Skeletal muscle tissue (tissue), 4 donors: ENCODE data around the gene FGF3. TPM values are rescaled to one million over a fixed set of nuclear protein-coding genes. Genes with fewer than 3 reads are reported as not detected.

Experiments used
- H3K27ac ChIP-seq: one replicate; pipeline ENCODE4 v1.7.0; 2013; ENCODE audit warnings: mild to moderate bottlenecking, low read depth, low read length, inconsistent platforms
- H3K27me3 ChIP-seq, 3 donors: one replicate each; pipeline ENCODE4 v1.7.0; 2013; ENCODE audit warnings: low read length in 3 of 3; ENCODE audit not compliant: control insufficient read depth in 3 of 3, insufficient read depth in 3 of 3
- H3K36me3 ChIP-seq, 3 donors: one replicate each; pipeline ENCODE4 v1.7.0; 2013; ENCODE audit warnings: low read length in 3 of 3; ENCODE audit not compliant: control insufficient read depth in 3 of 3, insufficient read depth in 3 of 3
- H3K4me1 ChIP-seq, 3 donors: one replicate each; pipeline ENCODE4 v1.7.0; 2013; ENCODE audit warnings: low read length in 3 of 3, mild to moderate bottlenecking in 3 of 3; ENCODE audit not compliant: control insufficient read depth in 3 of 3, insufficient read depth in 3 of 3
- H3K4me3 ChIP-seq, 3 donors: one replicate each; pipeline ENCODE4 v1.7.0; 2013; ENCODE audit warnings: low read length in 3 of 3
- H3K9ac ChIP-seq, 3 donors: one replicate each; pipeline ENCODE4 v1.7.0; 2013; ENCODE audit warnings: low read length in 3 of 3, mild to moderate bottlenecking in 3 of 3, moderate library complexity in 2 of 3, low read depth in 1 of 3
- H3K9me3 ChIP-seq, 3 donors: one replicate each; pipeline ENCODE4 v1.7.0; 2013; ENCODE audit warnings: low read length in 3 of 3; ENCODE audit not compliant: control insufficient read depth in 3 of 3
- total RNA-seq: library from RNA; depleted of rRNA; stranded (reverse); fragments of >200 nt; gene quantifications from one replicate; pipeline ENCODE4 v1.2.3, GENCODE V29; 2014
- donor health status: Osteomylitis.

Gene FGF3
- total RNA-seq, 1 donor from 2014 or later: not detected

DNA sequence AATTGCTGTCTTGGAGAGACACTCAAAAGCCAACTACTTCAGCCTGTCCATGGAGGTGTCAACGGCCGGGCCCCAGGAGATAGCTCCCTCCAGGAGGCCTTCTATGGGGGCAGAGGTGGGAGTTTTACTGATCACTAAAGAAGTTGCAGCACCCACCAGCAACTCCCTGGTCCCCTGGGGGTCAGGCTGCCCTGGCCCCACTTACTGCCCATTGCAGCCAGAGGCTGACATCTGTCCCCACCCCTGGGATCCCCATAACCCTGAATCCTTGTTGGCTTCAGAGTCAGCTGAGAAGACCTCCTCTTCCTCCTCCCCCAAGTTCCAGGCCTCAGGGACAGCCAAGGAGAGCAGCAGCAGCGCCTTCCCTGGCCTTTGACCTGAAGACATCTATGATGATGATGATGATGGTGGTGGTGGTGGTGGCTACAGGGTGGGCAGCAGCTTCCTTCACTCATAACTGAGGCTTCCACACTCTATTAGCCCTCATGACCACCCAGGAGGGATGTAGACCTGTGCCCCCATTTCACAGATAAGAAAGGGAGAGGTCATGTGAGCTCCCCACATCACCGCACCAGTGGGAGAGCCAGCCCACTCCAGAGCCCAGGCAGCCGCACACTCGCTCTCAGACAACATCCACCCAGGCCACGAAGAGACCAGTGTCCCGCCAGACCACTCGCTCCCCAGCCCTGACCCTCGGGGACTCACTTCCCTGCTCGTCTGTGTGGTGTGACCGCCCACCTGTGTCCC, 43.8 kb upstream of the FGF3 start:
- Histone ChIP-seq H3K27ac (no peak overlapping the region), H3K9me3 (no peaks in the 10 kb centered on the region), H3K9ac (no peak overlapping the region), H3K4me3 (no peak overlapping the region), H3K4me1 (no peaks in the 10 kb centered on the region), H3K36me3 (no peaks in the 10 kb centered on the region), H3K27me3 (peaks cover 54 to 62% (median 61%) of the 10 kb centered on the region in 3 donors)

DNA sequence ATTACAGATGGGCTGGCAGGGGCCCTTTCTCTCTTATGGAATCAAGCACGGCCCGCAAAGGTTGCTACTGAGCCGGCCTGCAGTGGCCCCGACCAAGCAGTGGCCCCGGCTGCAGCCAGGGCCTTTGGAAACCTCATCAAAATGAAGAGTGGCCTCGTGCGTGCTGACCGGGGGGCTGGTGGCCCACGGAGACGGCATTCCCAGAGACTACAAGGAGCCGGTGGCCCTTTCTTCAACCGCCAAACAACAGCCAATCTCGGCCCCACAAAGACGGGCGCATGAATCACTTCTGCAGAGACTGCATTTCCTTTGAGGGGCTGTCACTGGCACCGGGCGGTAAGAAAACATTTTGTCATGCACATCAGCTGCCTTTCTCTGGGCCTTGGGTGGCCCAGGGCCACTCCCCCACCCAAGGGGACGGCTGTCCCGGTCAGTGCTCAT, 43.1 kb upstream of the FGF3 start:
- Histone ChIP-seq H3K4me3 (no peak overlapping the region), H3K9ac (no peak overlapping the region), H3K4me1 (no peaks in the 10 kb centered on the region), H3K27me3 (peaks cover 48 to 55% (median 55%) of the 10 kb centered on the region in 3 donors), H3K9me3 (no peaks in the 10 kb centered on the region), H3K27ac (no peak overlapping the region), H3K36me3 (no peaks in the 10 kb centered on the region)

DNA sequence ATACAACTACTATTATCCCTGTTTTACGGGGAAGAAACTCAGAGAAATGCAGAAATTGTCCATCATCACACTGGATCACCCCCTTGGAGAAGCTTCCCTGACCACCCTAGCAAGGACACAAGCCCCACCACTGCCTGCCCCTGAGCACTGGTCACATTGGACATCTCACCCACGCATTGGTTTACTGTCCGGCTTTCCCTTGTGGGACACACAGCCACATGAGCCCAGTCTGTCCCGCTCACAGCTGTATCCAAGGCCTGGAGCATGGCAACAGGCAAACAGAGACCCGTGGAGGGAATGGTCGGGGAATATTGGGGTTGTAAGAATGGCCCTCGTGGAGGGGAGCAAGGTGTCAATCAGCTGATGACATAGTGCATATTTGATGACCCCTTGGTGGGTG, 42.7 kb upstream of the FGF3 start:
- no peaks in the 10 kb centered on the region for H3K36me3 ChIP-seq
- H3K4me1 ChIP-seq: no peaks in the 10 kb centered on the region

DNA sequence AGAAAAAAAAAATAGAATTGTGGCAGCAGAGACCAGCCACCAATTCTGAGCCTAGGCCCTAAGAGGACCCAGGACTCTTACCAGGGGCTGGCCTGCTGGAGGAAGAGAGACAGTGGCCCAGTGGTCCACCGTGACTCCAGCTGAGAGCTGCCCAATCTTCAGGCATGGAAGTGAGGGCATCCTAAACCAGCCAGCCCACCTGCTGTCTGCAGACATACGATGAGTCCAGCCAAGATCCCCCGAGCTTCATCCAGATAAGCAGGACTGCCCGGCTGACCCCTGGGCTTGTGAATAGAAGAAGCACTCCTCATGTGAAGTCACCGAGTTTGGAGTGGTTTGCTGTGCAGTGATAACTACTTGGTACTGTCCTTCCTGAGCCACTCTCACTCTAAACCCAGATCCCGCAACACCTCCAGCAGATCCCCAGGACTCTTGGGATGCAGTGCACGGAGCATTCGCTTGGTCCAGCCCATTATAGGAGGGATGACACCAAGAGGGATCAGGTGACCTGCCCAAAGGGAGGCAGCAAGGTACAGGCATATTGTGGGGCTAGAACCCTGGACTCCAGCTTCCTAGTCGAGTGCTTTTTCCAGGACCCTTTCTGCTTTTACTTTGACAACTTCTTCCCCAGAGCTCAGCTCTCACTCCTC, 41.7 kb upstream of the FGF3 start:
- no peaks in the 10 kb centered on the region for H3K36me3 ChIP-seq
- peaks cover 35 to 49% (median 43%) of the 10 kb centered on the region in 3 donors for H3K27me3 ChIP-seq
- no peak overlapping the region for H3K9ac ChIP-seq
- no peak overlapping the region for H3K27ac ChIP-seq
- no peak overlapping the region for H3K4me3 ChIP-seq
- no peaks in the 10 kb centered on the region for H3K4me1 ChIP-seq
- no peaks in the 10 kb centered on the region for H3K9me3 ChIP-seq

More for the DNA sequence above, 42.7 kb upstream of the FGF3 start:
- H3K9me3 ChIP-seq: no peaks in the 10 kb centered on the region
- H3K9ac ChIP-seq: no peak overlapping the region
- H3K27ac ChIP-seq: no peak overlapping the region
- peaks cover 43 to 51% (median 51%) of the 10 kb centered on the region in 3 donors for H3K27me3 ChIP-seq
- H3K4me3 ChIP-seq: no peak overlapping the region

- Histone ChIP-seq H3K9ac (no peak overlapping the region), H3K27ac (no peak overlapping the region), H3K4me1 (no peaks in the 10 kb centered on the region), H3K9me3 (no peaks in the 10 kb centered on the region), H3K27me3 (peaks cover 31 to 42% (median 38%) of the 10 kb centered on the region in 3 donors), H3K4me3 (no peak overlapping the region), H3K36me3 (no peaks in the 10 kb centered on the region)
Observed at GRCh38 chr11:69860244-69860643, 41.0 kb upstream of the FGF3 start.

GRCh38 chr11:69859275-69859934, 40.2 kb upstream of the FGF3 start:
- peaks cover 24 to 37% (median 30%) of the 10 kb centered on the region in 3 donors for H3K27me3 ChIP-seq
- no peaks in the 10 kb centered on the region for H3K4me1 ChIP-seq
- no peak overlapping the region for H3K4me3 ChIP-seq
- H3K27ac ChIP-seq: no peak overlapping the region
- H3K9me3 ChIP-seq: no peaks in the 10 kb centered on the region
- no peak overlapping the region for H3K9ac ChIP-seq
- no peaks in the 10 kb centered on the region for H3K36me3 ChIP-seq

DNA sequence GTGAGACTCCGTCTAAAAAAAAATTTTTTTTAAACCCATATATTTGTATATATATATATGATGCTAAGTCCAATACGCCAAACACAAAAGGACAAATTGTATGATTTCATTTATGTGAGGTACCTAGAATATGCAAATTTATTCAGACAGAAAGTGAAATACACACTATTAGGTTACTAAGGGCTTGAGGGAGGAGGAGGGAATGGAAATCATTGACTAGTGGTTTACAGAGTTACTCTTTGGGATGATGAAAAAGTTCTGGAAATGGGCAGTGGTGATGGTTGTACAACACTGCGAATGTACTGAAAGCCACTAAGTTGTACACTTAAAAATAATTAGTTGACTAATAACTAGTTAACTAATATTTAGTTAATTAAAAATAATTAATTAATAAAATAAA, 36.2 kb upstream of the FGF3 start:
- H3K4me1 ChIP-seq: no peaks in the 10 kb centered on the region
- peaks cover 0 to 6% (median 0%) of the 10 kb centered on the region in 3 donors for H3K9me3 ChIP-seq
- no peak overlapping the region for H3K27ac ChIP-seq
- H3K9ac ChIP-seq: no peak overlapping the region
- H3K4me3 ChIP-seq: no peak overlapping the region
- no peaks in the 10 kb centered on the region for H3K36me3 ChIP-seq
- peaks cover 0 to 27% (median 19%) of the 10 kb centered on the region in 3 donors for H3K27me3 ChIP-seq

GRCh38 chr11:69854713-69855112, 35.5 kb upstream of the FGF3 start:
- Histone ChIP-seq H3K27me3 (peaks cover 0 to 33% (median 18%) of the 10 kb centered on the region in 3 donors), H3K36me3 (no peaks in the 10 kb centered on the region), H3K9me3 (peaks cover 0 to 6% (median 0%) of the 10 kb centered on the region in 3 donors), H3K9ac (no peak overlapping the region), H3K4me3 (no peak overlapping the region), H3K4me1 (no peaks in the 10 kb centered on the region), H3K27ac (no peak overlapping the region)

DNA sequence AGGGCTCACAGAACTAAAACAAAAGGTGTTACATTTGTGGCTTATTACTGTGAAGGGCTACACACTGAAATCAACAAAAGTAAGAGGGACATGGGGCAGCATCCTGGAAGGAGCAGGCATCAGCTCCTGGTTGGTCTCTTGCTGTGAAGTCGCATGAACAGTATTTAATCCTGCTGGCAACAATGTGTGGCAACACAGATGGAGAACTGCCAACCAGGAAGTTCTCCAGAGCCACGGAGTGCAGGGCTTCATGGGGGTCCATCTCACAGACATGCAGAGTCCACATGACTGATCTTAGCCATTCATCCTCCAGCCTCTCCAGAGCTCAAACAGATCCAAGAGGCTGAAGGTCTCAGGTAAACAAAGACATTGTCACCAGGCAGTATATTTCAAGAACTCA, 32.8 kb upstream of the FGF3 start:
- Histone ChIP-seq H3K27ac (no peak overlapping the region), H3K4me3 (no peak overlapping the region), H3K27me3 (peaks cover 0 to 29% (median 18%) of the 10 kb centered on the region in 3 donors), H3K4me1 (no peaks in the 10 kb centered on the region), H3K9me3 (peaks cover 0 to 6% (median 0%) of the 10 kb centered on the region in 3 donors), H3K9ac (no peak overlapping the region), H3K36me3 (no peaks in the 10 kb centered on the region)

GRCh38 chr11:69848201-69848600, 29.0 kb upstream of the FGF3 start:
- peaks cover 0 to 28% (median 18%) of the 10 kb centered on the region in 3 donors for H3K27me3 ChIP-seq
- no peak overlapping the region for H3K9ac ChIP-seq
- peaks cover 0 to 6% (median 0%) of the 10 kb centered on the region in 3 donors for H3K9me3 ChIP-seq
- H3K4me3 ChIP-seq: no peak overlapping the region
- no peaks in the 10 kb centered on the region for H3K36me3 ChIP-seq
- no peaks in the 10 kb centered on the region for H3K4me1 ChIP-seq
- no peak overlapping the region for H3K27ac ChIP-seq
